Measurements from ENCODE around the gene IL11RA.

DNA sequence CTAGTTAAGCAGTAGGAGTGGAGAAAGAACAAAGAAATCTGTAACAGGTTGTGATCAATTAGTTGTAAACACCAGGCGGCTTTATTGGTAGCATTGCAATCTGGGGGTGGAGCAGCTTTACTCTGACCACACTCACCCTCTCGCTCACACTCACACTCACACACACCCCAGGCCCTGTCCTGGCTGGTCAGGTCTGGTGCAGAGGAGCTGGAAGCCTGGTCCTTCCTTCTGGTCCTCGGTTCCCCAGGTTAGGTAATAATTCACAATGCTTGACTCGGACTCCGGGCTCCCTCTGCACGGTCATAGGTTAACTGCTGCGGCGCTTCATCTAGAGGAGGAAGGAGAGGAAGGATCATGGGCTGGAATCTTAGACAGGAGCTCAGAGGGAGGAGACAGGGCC is 37.5 kb downstream of the IL11RA start:
- TF ChIP-seq, protein P1, sequence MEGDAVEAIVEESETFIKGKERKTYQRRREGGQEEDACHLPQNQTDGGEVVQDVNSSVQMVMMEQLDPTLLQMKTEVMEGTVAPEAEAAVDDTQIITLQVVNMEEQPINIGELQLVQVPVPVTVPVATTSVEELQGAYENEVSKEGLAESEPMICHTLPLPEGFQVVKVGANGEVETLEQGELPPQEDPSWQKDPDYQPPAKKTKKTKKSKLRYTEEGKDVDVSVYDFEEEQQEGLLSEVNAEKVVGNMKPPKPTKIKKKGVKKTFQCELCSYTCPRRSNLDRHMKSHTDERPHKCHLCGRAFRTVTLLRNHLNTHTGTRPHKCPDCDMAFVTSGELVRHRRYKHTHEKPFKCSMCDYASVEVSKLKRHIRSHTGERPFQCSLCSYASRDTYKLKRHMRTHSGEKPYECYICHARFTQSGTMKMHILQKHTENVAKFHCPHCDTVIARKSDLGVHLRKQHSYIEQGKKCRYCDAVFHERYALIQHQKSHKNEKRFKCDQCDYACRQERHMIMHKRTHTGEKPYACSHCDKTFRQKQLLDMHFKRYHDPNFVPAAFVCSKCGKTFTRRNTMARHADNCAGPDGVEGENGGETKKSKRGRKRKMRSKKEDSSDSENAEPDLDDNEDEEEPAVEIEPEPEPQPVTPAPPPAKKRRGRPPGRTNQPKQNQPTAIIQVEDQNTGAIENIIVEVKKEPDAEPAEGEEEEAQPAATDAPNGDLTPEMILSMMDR (conservative IDR thresholded peaks at IDR 0.05; ENCODE audit: low read length): no peak
- TF ChIP-seq EZH2phosphoT487 (IDR thresholded peaks at IDR 0.05; ENCODE audit: borderline replicate concordance, low read depth, low read length): no peak

All from OCI-LY7 (cell line).